ENCODE results near the gene MAP7D3. TPM values are rescaled to one million over a fixed set of nuclear protein-coding genes. Genes with fewer than 3 reads are reported as not detected.

MAP7D3 gene
- total and polyA plus RNA-seq, 4 donors: 9.8 to 30.9 (median 26.7) TPM

- intact Hi-C loops (cut with DNase I): loop anchor here in 1 of 2 donors (5.0 kb wide), 1 partner anchor 225 kb away; the partner anchor contains the start of gene HTATSF1
- Histone ChIP-seq H3K4me3 (ENCODE audit: low read length in 2 of 2) (no peak overlapping the region), H3K36me3 (ENCODE audit: control insufficient read depth in 1 of 2, insufficient read depth in 2 of 2, low read length in 1 of 2) (no peaks in the 10 kb centered on the region), H3K27me3 (ENCODE audit: control insufficient read depth in 1 of 2, insufficient read depth in 2 of 2, low read length in 1 of 2) (no peaks in the 10 kb centered on the region), H3K9me3 (ENCODE audit: control insufficient read depth, low read length) (no peaks in the 10 kb centered on the region), H3K27ac (ENCODE audit: low read depth in 1 of 2, low read length in 2 of 2) (no peak overlapping the region), H3K4me1 (ENCODE audit: control insufficient read depth in 1 of 2, insufficient read depth in 2 of 2, low read length in 2 of 2) (no peaks in the 10 kb centered on the region)
- DNase-seq (no peak), ATAC-seq (ENCODE audit: low FRiP score) (no peak)
- WGBS, 2 donors: 5 to 20% methylated on average over 1 of the region's 1 CpG
These were observed 21.1 kb upstream of the MAP7D3 start for GRCh38 chrX:136272325-136272724.

- H3K9me3 ChIP-seq (ENCODE audit: control insufficient read depth, low read length): no peaks in the 10 kb centered on the region
- no peak overlapping the region for H3K4me3 ChIP-seq (ENCODE audit: low read length in 2 of 2)
- 83 to 85% methylated on average over 1 of the region's 1 CpG for WGBS, 2 donors
- ATAC-seq (ENCODE audit: low FRiP score): no peak
- no peak overlapping the region for H3K27ac ChIP-seq (ENCODE audit: low read depth in 1 of 2, low read length in 2 of 2)
- H3K4me1 ChIP-seq (ENCODE audit: control insufficient read depth in 1 of 2, insufficient read depth in 2 of 2, low read length in 2 of 2): no peaks in the 10 kb centered on the region
- H3K27me3 ChIP-seq (ENCODE audit: control insufficient read depth in 1 of 2, insufficient read depth in 2 of 2, low read length in 1 of 2): no peaks in the 10 kb centered on the region
- no peaks in the 10 kb centered on the region for H3K36me3 ChIP-seq (ENCODE audit: control insufficient read depth in 1 of 2, insufficient read depth in 2 of 2, low read length in 1 of 2)
- intact Hi-C loops (cut with DNase I): loop anchor here in 1 of 2 donors (5.0 kb wide), 1 partner anchor 226 kb away; the partner anchor contains the start of gene HTATSF1
- no peak for DNase-seq
These were observed 20.1 kb upstream of the MAP7D3 start for GRCh38 chrX:136271300-136271699.

GRCh38 chrX:136269921-136270320, 18.7 kb upstream of the MAP7D3 start:
- DNase-seq: no peak
- Histone ChIP-seq H3K4me1 (ENCODE audit: control insufficient read depth in 1 of 2, insufficient read depth in 2 of 2, low read length in 2 of 2) (no peaks in the 10 kb centered on the region), H3K27ac (ENCODE audit: low read depth in 1 of 2, low read length in 2 of 2) (no peak overlapping the region), H3K27me3 (ENCODE audit: control insufficient read depth in 1 of 2, insufficient read depth in 2 of 2, low read length in 1 of 2) (no peaks in the 10 kb centered on the region), H3K36me3 (ENCODE audit: control insufficient read depth in 1 of 2, insufficient read depth in 2 of 2, low read length in 1 of 2) (no peaks in the 10 kb centered on the region), H3K4me3 (ENCODE audit: low read length in 2 of 2) (no peak overlapping the region), H3K9me3 (ENCODE audit: control insufficient read depth, low read length) (no peaks in the 10 kb centered on the region)
- intact Hi-C loops (cut with DNase I): loop anchor here (2.0 to 10.0 kb wide), 4 partner anchors 55 to 241 kb away; partner anchors contain the start of gene HTATSF1 (in 1 of the 2)
- ATAC-seq (ENCODE audit: low FRiP score): no peak
- WGBS, 2 donors: 52 to 86% methylated on average over 1 of the region's 1 CpG

GRCh38 chrX:136268051-136269048, 17.1 kb upstream of the MAP7D3 start:
- Histone ChIP-seq H3K27ac (ENCODE audit: low read depth in 1 of 2, low read length in 2 of 2) (no peak overlapping the region), H3K4me1 (ENCODE audit: control insufficient read depth in 1 of 2, insufficient read depth in 2 of 2, low read length in 2 of 2) (no peaks in the 10 kb centered on the region), H3K36me3 (ENCODE audit: control insufficient read depth in 1 of 2, insufficient read depth in 2 of 2, low read length in 1 of 2) (no peaks in the 10 kb centered on the region), H3K9me3 (ENCODE audit: control insufficient read depth, low read length) (no peaks in the 10 kb centered on the region), H3K4me3 (ENCODE audit: low read length in 2 of 2) (no peak overlapping the region), H3K27me3 (ENCODE audit: control insufficient read depth in 1 of 2, insufficient read depth in 2 of 2, low read length in 1 of 2) (no peaks in the 10 kb centered on the region)
- peak; percentile 68 for ATAC-seq (ENCODE audit: low FRiP score)
- no peak for DNase-seq
- intact Hi-C loops (cut with DNase I): loop anchor here (2.0 to 10.0 kb wide), 3 partner anchors 54 to 240 kb away; no protein-coding TSS in a partner anchor
- WGBS, 2 donors: 47 to 48% methylated on average over 5 of the region's 5 CpGs

- intact Hi-C loops (cut with DNase I): loop anchor here in 1 of 2 donors (10.0 kb wide), 2 partner anchors 52 to 102 kb away; no protein-coding TSS in a partner anchor
- Histone ChIP-seq H3K9me3 (ENCODE audit: control insufficient read depth, low read length) (no peaks in the 10 kb centered on the region), H3K36me3 (ENCODE audit: control insufficient read depth in 1 of 2, insufficient read depth in 2 of 2, low read length in 1 of 2) (no peaks in the 10 kb centered on the region), H3K27ac (ENCODE audit: low read depth in 1 of 2, low read length in 2 of 2) (no peak overlapping the region), H3K4me3 (ENCODE audit: low read length in 2 of 2) (no peak overlapping the region), H3K27me3 (ENCODE audit: control insufficient read depth in 1 of 2, insufficient read depth in 2 of 2, low read length in 1 of 2) (no peaks in the 10 kb centered on the region), H3K4me1 (ENCODE audit: control insufficient read depth in 1 of 2, insufficient read depth in 2 of 2, low read length in 2 of 2) (no peaks in the 10 kb centered on the region)
- DNase-seq (no peak), ATAC-seq (ENCODE audit: low FRiP score) (no peak)
- WGBS, 2 donors: 50 to 75% methylated on average over 1 of the region's 1 CpG
These were observed 15.6 kb upstream of the MAP7D3 start for GRCh38 chrX:136266828-136267227.

GRCh38 chrX:136262812-136263315, 11.7 kb upstream of the MAP7D3 start:
- Histone ChIP-seq H3K27ac (ENCODE audit: low read depth in 1 of 2, low read length in 2 of 2) (peak overlapping the region in 1 of 2 donors; percentile 33), H3K27me3 (ENCODE audit: control insufficient read depth in 1 of 2, insufficient read depth in 2 of 2, low read length in 1 of 2) (no peaks in the 10 kb centered on the region), H3K36me3 (ENCODE audit: control insufficient read depth in 1 of 2, insufficient read depth in 2 of 2, low read length in 1 of 2) (no peaks in the 10 kb centered on the region), H3K9me3 (ENCODE audit: control insufficient read depth, low read length) (no peaks in the 10 kb centered on the region), H3K4me3 (ENCODE audit: low read length in 2 of 2) (no peak overlapping the region), H3K4me1 (ENCODE audit: control insufficient read depth in 1 of 2, insufficient read depth in 2 of 2, low read length in 2 of 2) (no peaks in the 10 kb centered on the region)
- intact Hi-C loops (cut with DNase I): loop anchor here in 1 of 2 donors (5.0 to 10.0 kb wide), 3 partner anchors 48 to 236 kb away; no protein-coding TSS in a partner anchor
- DNase-seq: no peak
- 34 to 35% methylated on average over 7 of the region's 7 CpGs for WGBS, 2 donors
- ATAC-seq (ENCODE audit: low FRiP score): no peak

- intact Hi-C loops (cut with DNase I): loop anchor here in 1 of 2 donors (5.0 to 10.0 kb wide), 3 partner anchors 47 to 235 kb away; no protein-coding TSS in a partner anchor
- DNase-seq: no peak
- H3K4me1 ChIP-seq (ENCODE audit: control insufficient read depth in 1 of 2, insufficient read depth in 2 of 2, low read length in 2 of 2): no peaks in the 10 kb centered on the region
- H3K4me3 ChIP-seq (ENCODE audit: low read length in 2 of 2): no peak overlapping the region
- H3K27me3 ChIP-seq (ENCODE audit: control insufficient read depth in 1 of 2, insufficient read depth in 2 of 2, low read length in 1 of 2): no peaks in the 10 kb centered on the region
- 46 to 59% methylated on average over 5 of the region's 5 CpGs for WGBS, 2 donors
- ATAC-seq (ENCODE audit: low FRiP score): peak; percentile 37
- H3K9me3 ChIP-seq (ENCODE audit: control insufficient read depth, low read length): no peaks in the 10 kb centered on the region
- H3K36me3 ChIP-seq (ENCODE audit: control insufficient read depth in 1 of 2, insufficient read depth in 2 of 2, low read length in 1 of 2): no peaks in the 10 kb centered on the region
- peak overlapping the region in 1 of 2 donors; percentile 71 for H3K27ac ChIP-seq (ENCODE audit: low read depth in 1 of 2, low read length in 2 of 2)
These were observed 11.0 kb upstream of the MAP7D3 start for GRCh38 chrX:136262243-136262642.

GRCh38 chrX:136261321-136261720, 10.1 kb upstream of the MAP7D3 start:
- no peaks in the 10 kb centered on the region for H3K27me3 ChIP-seq (ENCODE audit: control insufficient read depth in 1 of 2, insufficient read depth in 2 of 2, low read length in 1 of 2)
- WGBS, 2 donors: 76 to 83% methylated on average over 7 of the region's 7 CpGs
- DNase-seq (no peak), ATAC-seq (ENCODE audit: low FRiP score) (no peak)
- H3K4me3 ChIP-seq (ENCODE audit: low read length in 2 of 2): no peak overlapping the region
- intact Hi-C loops (cut with DNase I): loop anchor here in 1 of 2 donors (5.0 to 10.0 kb wide), 3 partner anchors 47 to 234 kb away; no protein-coding TSS in a partner anchor
- H3K4me1 ChIP-seq (ENCODE audit: control insufficient read depth in 1 of 2, insufficient read depth in 2 of 2, low read length in 2 of 2): no peaks in the 10 kb centered on the region
- no peaks in the 10 kb centered on the region for H3K9me3 ChIP-seq (ENCODE audit: control insufficient read depth, low read length)
- H3K27ac ChIP-seq (ENCODE audit: low read depth in 1 of 2, low read length in 2 of 2): peak overlapping the region; percentile 67 to 86
- no peaks in the 10 kb centered on the region for H3K36me3 ChIP-seq (ENCODE audit: control insufficient read depth in 1 of 2, insufficient read depth in 2 of 2, low read length in 1 of 2)
